Activated naive CD8-positive, alpha-beta T cell treated with anti-CD3 and anti-CD28 coated beads for 36 hours (primary cell): ENCODE results near the gene RASA3. TPM values are rescaled to one million over a fixed set of nuclear protein-coding genes. Genes with fewer than 3 reads are reported as not detected.
A peak's percentile ranks its signal among the peaks of the same experiment; 100 is the strongest.
"Not testable (repeated sequence)": the region's sequence is repeated elsewhere in the genome, so short reads cannot be mapped to it uniquely, and the experiment has no call there.

ENCODE experiments used
- DNase-seq: peaks from one replicate; pipeline ENCODE4 v3.0.0; 2021
- H3K27ac Mint-ChIP-seq: one replicate; pipeline ENCODE4 v1.8.0; 2022; ENCODE audit warnings: mild to moderate bottlenecking, moderate library complexity, mixed read lengths
- H3K27me3 Mint-ChIP-seq: one replicate; pipeline ENCODE4 v1.8.0; 2022; ENCODE audit warnings: mild to moderate bottlenecking, mixed read lengths
- H3K36me3 Mint-ChIP-seq: one replicate; pipeline ENCODE4 v1.8.0; 2021; ENCODE audit warnings: mild to moderate bottlenecking, mixed read lengths
- H3K4me1 Mint-ChIP-seq: one replicate; pipeline ENCODE4 v1.8.0; 2021; ENCODE audit warnings: mixed read lengths
- H3K4me3 Mint-ChIP-seq: one replicate; pipeline ENCODE4 v1.8.0; 2022; ENCODE audit warnings: mild to moderate bottlenecking, moderate library complexity, mixed read lengths
- H3K9me3 Mint-ChIP-seq: one replicate; pipeline ENCODE4 v1.8.0; 2022; ENCODE audit warnings: mixed read lengths
- total RNA-seq, 2 experiments: library from RNA; stranded (reverse); gene quantifications; one replicate each; pipeline ENCODE4 v1.2.3, GENCODE V29; 2021

RASA3 gene
- total RNA-seq, 2 experiments from 2014 or later, result 25.6 to 26.5 TPM

GRCh38 chr13:114088863-114089262 lies 43.6 kb downstream of the RASA3 start:
- Mint-ChIP-seq H3K4me1 (peaks cover 22% of the 10 kb centered on the region), H3K9me3 (peaks cover 32% of the 10 kb centered on the region), H3K4me3 (no peak overlapping the region), H3K27ac (no peak overlapping the region), H3K36me3 (peaks cover 40% of the 10 kb centered on the region), H3K27me3 (no peaks in the 10 kb centered on the region)
- no peak for DNase-seq

GRCh38 chr13:114088234-114088633 lies 44.2 kb downstream of the RASA3 start:
- H3K27ac Mint-ChIP-seq, result peak overlapping the region; percentile 66
- peaks cover 16% of the 10 kb centered on the region for H3K4me1 Mint-ChIP-seq
- H3K9me3 Mint-ChIP-seq, result peaks cover 25% of the 10 kb centered on the region
- no peak for DNase-seq
- peaks cover 34% of the 10 kb centered on the region for H3K36me3 Mint-ChIP-seq
- H3K27me3 Mint-ChIP-seq, result no peaks in the 10 kb centered on the region
- H3K4me3 Mint-ChIP-seq, result no peak overlapping the region

GRCh38 chr13:114087430-114087829 lies 45.0 kb downstream of the RASA3 start:
- no peak overlapping the region for H3K27ac Mint-ChIP-seq
- peaks cover 35% of the 10 kb centered on the region for H3K36me3 Mint-ChIP-seq
- no peak overlapping the region for H3K4me3 Mint-ChIP-seq
- H3K27me3 Mint-ChIP-seq, result no peaks in the 10 kb centered on the region
- H3K4me1 Mint-ChIP-seq, result peaks cover 23% of the 10 kb centered on the region
- DNase-seq, result no peak
- H3K9me3 Mint-ChIP-seq, result peaks cover 20% of the 10 kb centered on the region

- Mint-ChIP-seq H3K27me3 (no peaks in the 10 kb centered on the region), H3K4me3 (no peak overlapping the region), H3K27ac (peak overlapping the region; percentile 25), H3K36me3 (peaks cover 14% of the 10 kb centered on the region), H3K9me3 (no peaks in the 10 kb centered on the region), H3K4me1 (peaks cover 24% of the 10 kb centered on the region)
- no peak for DNase-seq
Observed at GRCh38 chr13:114082849-114083645, 49.4 kb downstream of the RASA3 start.

- H3K27me3 Mint-ChIP-seq, result no peaks in the 10 kb centered on the region
- peaks cover 7% of the 10 kb centered on the region for H3K36me3 Mint-ChIP-seq
- peak overlapping the region; percentile 42 for H3K27ac Mint-ChIP-seq
- DNase-seq, result no peak
- H3K4me3 Mint-ChIP-seq, result no peak overlapping the region
- peaks cover 32% of the 10 kb centered on the region for H3K4me1 Mint-ChIP-seq
- H3K9me3 Mint-ChIP-seq, result no peaks in the 10 kb centered on the region
Observed at GRCh38 chr13:114081761-114082681, 50.4 kb downstream of the RASA3 start.

GRCh38 chr13:114080739-114081561 lies 51.5 kb downstream of the RASA3 start:
- Mint-ChIP-seq H3K27ac (peak overlapping the region; percentile 51), H3K4me1 (peaks cover 35% of the 10 kb centered on the region), H3K36me3 (peaks cover 7% of the 10 kb centered on the region), H3K9me3 (no peaks in the 10 kb centered on the region), H3K4me3 (no peak overlapping the region), H3K27me3 (no peaks in the 10 kb centered on the region)
- DNase-seq, result no peak

- H3K27me3 Mint-ChIP-seq, result no peaks in the 10 kb centered on the region
- peaks cover 10% of the 10 kb centered on the region for H3K36me3 Mint-ChIP-seq
- H3K27ac Mint-ChIP-seq, result no peak overlapping the region
- no peak overlapping the region for H3K4me3 Mint-ChIP-seq
- H3K9me3 Mint-ChIP-seq, result no peaks in the 10 kb centered on the region
- DNase-seq, result no peak
- peaks cover 35% of the 10 kb centered on the region for H3K4me1 Mint-ChIP-seq
Observed at GRCh38 chr13:114079601-114080536, 52.6 kb downstream of the RASA3 start.

- Mint-ChIP-seq H3K4me3 (no peak overlapping the region), H3K4me1 (peaks cover 38% of the 10 kb centered on the region), H3K27ac (peak overlapping the region; percentile 82), H3K36me3 (peaks cover 12% of the 10 kb centered on the region), H3K27me3 (no peaks in the 10 kb centered on the region), H3K9me3 (no peaks in the 10 kb centered on the region)
- DNase-seq, result peak; percentile 23
Observed at GRCh38 chr13:114078461-114079451, 53.7 kb downstream of the RASA3 start.

GRCh38 chr13:114077933-114078325 lies 54.5 kb downstream of the RASA3 start:
- Mint-ChIP-seq H3K4me3 (no peak overlapping the region), H3K27ac (peak overlapping the region; percentile 82), H3K27me3 (no peaks in the 10 kb centered on the region), H3K36me3 (peaks cover 12% of the 10 kb centered on the region), H3K9me3 (no peaks in the 10 kb centered on the region), H3K4me1 (peaks cover 35% of the 10 kb centered on the region)
- no peak for DNase-seq

- peaks cover 32% of the 10 kb centered on the region for H3K4me1 Mint-ChIP-seq
- no peak overlapping the region for H3K4me3 Mint-ChIP-seq
- H3K9me3 Mint-ChIP-seq, result no peaks in the 10 kb centered on the region
- H3K27ac Mint-ChIP-seq, result peak overlapping the region; percentile 82
- DNase-seq, result no peak
- H3K27me3 Mint-ChIP-seq, result no peaks in the 10 kb centered on the region
- peaks cover 10% of the 10 kb centered on the region for H3K36me3 Mint-ChIP-seq
Observed at GRCh38 chr13:114077099-114077932, 55.1 kb downstream of the RASA3 start.

- Mint-ChIP-seq H3K36me3 (peaks cover 17% of the 10 kb centered on the region), H3K9me3 (no peaks in the 10 kb centered on the region), H3K27me3 (no peaks in the 10 kb centered on the region), H3K4me1 (peaks cover 32% of the 10 kb centered on the region), H3K27ac (peak overlapping the region; percentile 63), H3K4me3 (no peak overlapping the region)
- DNase-seq, result no peak
Observed at GRCh38 chr13:114076329-114077090, 55.9 kb downstream of the RASA3 start.

- H3K4me3 Mint-ChIP-seq, H3K27me3 Mint-ChIP-seq, H3K9me3 Mint-ChIP-seq, H3K27ac Mint-ChIP-seq, DNase-seq: not testable (repeated sequence)
- peaks cover 31% of the 10 kb centered on the region for H3K4me1 Mint-ChIP-seq
- H3K36me3 Mint-ChIP-seq, result peaks cover 23% of the 10 kb centered on the region
Observed at GRCh38 chr13:114075811-114076210, 56.6 kb downstream of the RASA3 start.
